ENCODE results near the gene POLR3E. TPM values are rescaled to one million over a fixed set of nuclear protein-coding genes. Genes with fewer than 3 reads are reported as not detected.

POLR3E gene
- total RNA-seq, 1 experiment from 2014 or later, result 65.0 TPM

GRCh38 chr16:22330326-22330725 lies 33.1 kb downstream of the POLR3E start:
- Histone ChIP-seq H3K9ac (ENCODE audit: low read length) (no peak overlapping the region), H3K4me1 (ENCODE audit: control insufficient read depth in 1 of 2, insufficient read depth in 2 of 2, low read length in 2 of 2) (no peaks in the 10 kb centered on the region), H2AFZ (ENCODE audit: low read depth, low read length, poor library complexity, severe bottlenecking) (no peak overlapping the region), H3K36me3 (ENCODE audit: control insufficient read depth in 1 of 2, insufficient read depth in 2 of 2, low read length in 2 of 2) (peaks cover 32 to 41% of the 10 kb centered on the region in 2 experiments), H3K79me2 (ENCODE audit: insufficient read depth, low read length) (peaks cover 10% of the 10 kb centered on the region), H3K27ac (ENCODE audit: low read depth, low read length) (no peak overlapping the region), H3K9me2 (ENCODE audit: insufficient read depth) (no peaks in the 10 kb centered on the region), H3K4me3 (replicated peaks in 1 of 2; ENCODE audit: low read depth in 1 of 2, low read length in 2 of 2) (no peak overlapping the region), H3K9me3 (ENCODE audit: control insufficient read depth in 1 of 2, insufficient read depth in 1 of 2, low read depth in 1 of 2, low read length in 2 of 2) (no peaks in the 10 kb centered on the region), H4K20me1 (ENCODE audit: insufficient read depth) (no peaks in the 10 kb centered on the region), H3K4me2 (ENCODE audit: low read length) (no peak overlapping the region), H3K27me3 (ENCODE audit: insufficient read depth, low read length) (no peaks in the 10 kb centered on the region)
- ChIA-PET POLR2A (no interaction called here), CTCF (interaction anchor here (0.7 to 2.1 kb wide), 2 partner anchors 9 to 1279 kb away, joined by 3 to 6 read pairs; no protein-coding TSS in a partner anchor), RAD21 (ENCODE audit: low non-redundant PET in 1 of 2, low total read pairs in 2 of 2, uncharacterized antibody in 2 of 2, unreplicated experiment in 2 of 2) (no interaction called here)
- intact Hi-C loops (cut with micrococcal nuclease), result no loop called here
- ATAC-seq (no peak), DNase-seq (ENCODE audit: low read depth, low spot score) (no peak)
- TF ChIP-seq POLR2AphosphoS5 (IDR thresholded peaks at IDR 0.05; ENCODE audit: low read depth, low read length) (no peak), SP1 (IDR thresholded peaks at IDR 0.05; ENCODE audit: low read depth) (no peak)
- no TSS peak for BruUV-seq (replicated peaks)

- no peaks in the 10 kb centered on the region for H4K20me1 ChIP-seq (ENCODE audit: insufficient read depth)
- DNase-seq (ENCODE audit: low read depth, low spot score), result no peak
- CTCF ChIA-PET, result no interaction called here
- H3K27me3 ChIP-seq (ENCODE audit: insufficient read depth, low read length), result no peaks in the 10 kb centered on the region
- no peaks in the 10 kb centered on the region for H3K9me2 ChIP-seq (ENCODE audit: insufficient read depth)
- TF ChIP-seq ELF1 (IDR thresholded peaks at IDR 0.05; ENCODE audit: borderline replicate concordance, low read depth), result no peak
- no peak for TF ChIP-seq SIN3A (IDR thresholded peaks at IDR 0.05; ENCODE audit: low read depth)
- TF ChIP-seq CTCF (IDR thresholded peaks at IDR 0.05 in 2 of 3, conservative IDR thresholded peaks at IDR 0.05 in 1 of 3; ENCODE audit: borderline replicate concordance in 1 of 3, insufficient read depth in 1 of 3, low read depth in 2 of 3, low read length in 2 of 3), result no peak
- TF ChIP-seq ATF3 (IDR thresholded peaks at IDR 0.05), result no peak
- intact Hi-C loops (cut with micrococcal nuclease), result no loop called here
- no peaks in the 10 kb centered on the region for H3K4me1 ChIP-seq (ENCODE audit: control insufficient read depth in 1 of 2, insufficient read depth in 2 of 2, low read length in 2 of 2)
- no peak overlapping the region for H3K4me2 ChIP-seq (ENCODE audit: low read length)
- no peak overlapping the region for H3K9ac ChIP-seq (ENCODE audit: low read length)
- ATAC-seq, result no peak
- H2AFZ ChIP-seq (ENCODE audit: low read depth, low read length, poor library complexity, severe bottlenecking), result no peak overlapping the region
- no peak overlapping the region for H3K27ac ChIP-seq (ENCODE audit: low read depth, low read length)
- H3K79me2 ChIP-seq (ENCODE audit: insufficient read depth, low read length), result peaks cover 10% of the 10 kb centered on the region
- no peak overlapping the region for H3K4me3 ChIP-seq (replicated peaks in 1 of 2; ENCODE audit: low read depth in 1 of 2, low read length in 2 of 2)
- H3K9me3 ChIP-seq (ENCODE audit: control insufficient read depth in 1 of 2, insufficient read depth in 1 of 2, low read depth in 1 of 2, low read length in 2 of 2), result peaks cover 0 to 5% of the 10 kb centered on the region in 2 experiments; a peak in 1 of 4 replicates
- H3K36me3 ChIP-seq (ENCODE audit: control insufficient read depth in 1 of 2, insufficient read depth in 2 of 2, low read length in 2 of 2), result peaks cover 21 to 47% of the 10 kb centered on the region in 2 experiments
- no TSS peak for BruUV-seq (replicated peaks)
- POLR2A ChIA-PET, result no interaction called here
- RAD21 ChIA-PET (ENCODE audit: low non-redundant PET in 1 of 2, low total read pairs in 2 of 2, uncharacterized antibody in 2 of 2, unreplicated experiment in 2 of 2), result no interaction called here
Measured at GRCh38 chr16:22333457-22333994, 36.3 kb downstream of the POLR3E start.
